HG03175 (cell line): Measurements from ENCODE around the gene GHITM.

Source experiments
- ATAC-seq: cut with Tn5 transposase; IDR thresholded peaks from one replicate; pipeline ENCODE4 v1.9.1; 2021; ENCODE audit warnings: mild to moderate bottlenecking, moderate library complexity; ENCODE audit not compliant: unreplicated experiment

The GHITM gene

GRCh38 chr10:84197643-84198042, 58.3 kb downstream of the GHITM start:
- ATAC-seq = no peak

- ATAC-seq = no peak
Measured at GRCh38 chr10:84198206-84198915, 59.1 kb downstream of the GHITM start.

GRCh38 chr10:84200537-84201243, 61.4 kb downstream of the GHITM start:
- no peak for ATAC-seq

DNA sequence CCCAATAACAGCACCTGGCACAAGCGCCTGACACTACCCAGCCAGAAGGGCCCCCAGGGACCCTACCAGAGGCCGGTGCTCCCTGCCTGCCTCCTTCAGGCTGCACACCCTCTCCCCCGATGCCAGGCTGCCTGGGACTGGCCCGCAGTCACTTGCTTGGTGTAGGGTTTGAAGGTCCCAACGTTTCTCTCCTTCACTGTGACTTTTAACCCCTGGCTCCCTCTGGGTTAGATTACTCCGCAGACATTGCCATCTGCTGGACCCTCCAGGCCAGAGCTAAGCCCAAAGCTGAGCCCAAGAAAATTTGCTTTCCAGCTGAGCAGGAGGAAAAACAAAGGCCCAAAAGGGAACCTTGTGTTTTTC, 61.9 kb downstream of the GHITM start:
- no peak for ATAC-seq

GRCh38 chr10:84201682-84202081, 62.4 kb downstream of the GHITM start:
- no peak for ATAC-seq

DNA sequence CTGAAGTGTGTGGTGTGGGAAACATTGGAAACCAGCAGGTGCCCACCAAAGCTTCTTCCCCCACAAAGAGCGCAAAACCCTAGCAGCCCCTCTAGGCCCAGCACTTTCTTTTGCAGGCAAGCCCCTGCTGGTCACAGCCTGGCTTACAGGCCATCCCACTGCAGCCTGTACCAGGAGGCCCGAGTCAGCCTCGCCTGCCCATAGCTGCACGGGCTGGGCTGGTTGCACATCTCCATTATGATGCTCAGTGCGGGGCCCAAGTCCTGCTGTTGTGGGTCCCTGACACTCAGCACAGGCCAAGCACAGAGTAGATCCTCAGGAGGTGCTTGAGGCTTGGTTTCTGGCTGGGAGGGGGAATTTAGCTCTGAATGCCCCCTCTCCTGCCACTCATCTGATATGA, 63.0 kb downstream of the GHITM start:
- no peak for ATAC-seq
